GM19351 (cell line): ENCODE data around the gene COPE.
"Not testable (repeated sequence)": the region's sequence is repeated elsewhere in the genome, so short reads cannot be mapped to it uniquely, and the experiment has no call there.

Experiments
- ATAC-seq: cut with Tn5 transposase; IDR thresholded peaks from one replicate; pipeline ENCODE4 v1.9.1; 2021; ENCODE audit warnings: mild to moderate bottlenecking, moderate library complexity; ENCODE audit not compliant: unreplicated experiment

COPE gene

DNA sequence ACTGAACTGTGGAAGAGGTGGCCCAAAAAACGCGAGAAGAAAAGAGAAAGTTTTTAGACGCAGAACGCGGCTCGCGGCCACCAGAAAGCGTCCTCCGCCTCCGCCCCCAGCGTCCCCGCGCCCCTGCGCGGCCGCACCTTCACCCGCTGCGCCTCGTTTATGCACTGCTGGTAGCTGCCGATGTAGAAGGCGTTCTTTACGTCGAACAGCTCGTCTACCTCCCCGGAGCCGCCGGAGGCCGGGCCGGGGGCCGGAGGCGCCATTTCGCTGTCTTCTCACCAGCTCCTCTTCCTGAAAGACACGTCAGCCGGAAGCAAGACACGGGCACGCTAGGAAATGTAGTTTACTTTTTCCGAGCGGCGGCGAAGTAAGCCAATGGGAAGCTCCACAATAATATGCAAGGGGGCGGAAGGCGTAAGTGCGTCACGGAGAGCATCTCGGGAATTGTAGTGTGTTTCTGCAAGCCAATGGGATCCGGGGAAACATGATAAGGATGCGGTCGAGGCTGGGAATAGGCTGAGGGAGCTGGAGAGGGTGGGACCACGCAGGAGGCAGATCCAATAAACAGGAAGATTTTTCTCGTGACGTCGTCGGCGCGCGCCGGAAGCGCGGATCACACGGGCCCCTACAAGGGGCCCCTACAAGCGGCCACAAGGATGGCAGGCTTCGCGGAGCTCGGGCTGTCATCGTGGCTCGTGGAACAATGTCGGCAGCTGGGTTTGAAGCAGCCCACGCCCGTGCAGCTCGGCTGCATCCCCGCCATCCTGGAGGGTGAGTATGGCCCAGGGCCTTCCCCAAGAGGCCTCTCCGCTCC lies at the start of gene COPE, which contains the start of gene DDX49:
TSS of gene COPE (minus strand) at position 302 of the 814 bp plus-strand sequence. CDS start at position 263, 39 bp downstream.
TSS of gene DDX49 (plus strand) at position 630 of the 814 bp plus-strand sequence. CDS start at position 657, 27 bp downstream.
- peak; percentile 92 for ATAC-seq

DNA sequence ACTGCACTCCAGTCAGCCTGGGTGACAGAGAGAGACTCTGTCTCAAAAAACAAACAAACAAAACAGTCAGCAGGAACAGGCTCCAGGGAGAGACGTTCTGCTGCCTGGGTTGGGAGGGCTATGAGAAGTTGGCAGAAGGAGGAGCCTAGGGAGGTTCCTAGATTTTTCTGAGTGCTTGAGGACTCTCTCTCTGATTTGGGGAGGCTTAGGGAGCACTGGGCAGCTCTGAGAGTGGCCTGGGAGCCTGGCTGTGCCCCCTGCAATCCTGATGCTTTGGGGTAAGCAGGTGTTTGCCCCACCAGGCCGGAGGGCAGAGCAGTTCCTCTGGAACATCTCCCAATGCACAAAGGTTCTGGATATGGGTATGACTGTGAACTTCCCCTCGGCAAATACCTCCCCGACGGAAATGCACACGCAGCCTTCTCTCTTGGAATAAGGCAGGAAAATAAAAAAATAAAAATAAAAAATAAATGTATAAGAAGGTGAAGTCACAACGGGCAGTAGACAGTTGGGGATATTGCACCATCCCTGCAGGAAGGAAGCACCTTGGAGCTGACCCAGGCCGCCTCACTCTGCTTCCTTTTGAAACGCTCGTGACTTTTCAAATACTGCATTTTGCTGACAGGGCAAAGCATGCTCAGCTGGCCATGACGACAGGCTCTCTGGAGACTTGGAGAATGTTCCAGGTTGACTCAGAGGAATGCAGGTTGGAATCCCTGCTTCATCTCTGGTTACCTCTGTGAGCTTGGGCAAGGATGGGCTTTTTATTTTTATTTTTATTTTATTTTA lies 48.4 kb upstream of the COPE start:
- ATAC-seq: no peak

DNA sequence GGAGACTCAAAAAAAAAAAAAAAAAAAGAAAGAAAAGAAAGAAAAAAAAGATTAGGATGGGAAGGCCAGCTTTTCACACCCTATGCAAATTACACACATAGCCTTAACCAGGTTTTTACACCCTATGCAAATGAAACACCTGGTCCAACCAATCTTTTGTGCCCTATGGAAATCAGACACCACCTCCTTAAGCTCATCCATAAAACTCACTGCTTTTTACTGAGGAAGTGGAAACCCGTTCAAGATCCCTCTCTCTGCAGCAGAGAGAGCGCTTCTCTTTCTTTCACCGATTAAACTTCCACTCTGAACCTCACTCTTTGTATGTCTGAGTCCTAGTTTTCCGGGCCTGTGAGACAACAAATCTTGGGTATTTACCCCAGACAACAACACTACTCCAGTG lies 47.1 kb upstream of the COPE start:
- ATAC-seq: no peak

DNA sequence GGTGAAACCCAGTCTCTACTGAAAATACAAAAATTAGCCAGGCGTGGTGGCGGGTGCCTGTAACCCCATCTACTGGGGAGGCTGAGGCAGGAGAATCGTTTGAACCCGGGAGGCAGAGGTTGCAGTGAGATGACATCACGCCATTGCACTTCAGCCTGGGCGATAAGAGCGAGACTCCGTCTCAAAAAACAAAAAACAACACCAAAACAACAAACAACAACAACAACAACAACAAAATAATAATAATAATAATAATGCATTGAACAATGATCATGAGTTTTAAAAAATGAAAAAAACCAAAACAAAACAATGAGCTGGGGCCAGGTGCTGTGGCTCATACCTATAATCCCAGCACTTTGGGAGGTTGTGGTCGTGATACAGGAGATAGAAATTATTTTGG lies 44.9 kb upstream of the COPE start:
- no peak for ATAC-seq

DNA sequence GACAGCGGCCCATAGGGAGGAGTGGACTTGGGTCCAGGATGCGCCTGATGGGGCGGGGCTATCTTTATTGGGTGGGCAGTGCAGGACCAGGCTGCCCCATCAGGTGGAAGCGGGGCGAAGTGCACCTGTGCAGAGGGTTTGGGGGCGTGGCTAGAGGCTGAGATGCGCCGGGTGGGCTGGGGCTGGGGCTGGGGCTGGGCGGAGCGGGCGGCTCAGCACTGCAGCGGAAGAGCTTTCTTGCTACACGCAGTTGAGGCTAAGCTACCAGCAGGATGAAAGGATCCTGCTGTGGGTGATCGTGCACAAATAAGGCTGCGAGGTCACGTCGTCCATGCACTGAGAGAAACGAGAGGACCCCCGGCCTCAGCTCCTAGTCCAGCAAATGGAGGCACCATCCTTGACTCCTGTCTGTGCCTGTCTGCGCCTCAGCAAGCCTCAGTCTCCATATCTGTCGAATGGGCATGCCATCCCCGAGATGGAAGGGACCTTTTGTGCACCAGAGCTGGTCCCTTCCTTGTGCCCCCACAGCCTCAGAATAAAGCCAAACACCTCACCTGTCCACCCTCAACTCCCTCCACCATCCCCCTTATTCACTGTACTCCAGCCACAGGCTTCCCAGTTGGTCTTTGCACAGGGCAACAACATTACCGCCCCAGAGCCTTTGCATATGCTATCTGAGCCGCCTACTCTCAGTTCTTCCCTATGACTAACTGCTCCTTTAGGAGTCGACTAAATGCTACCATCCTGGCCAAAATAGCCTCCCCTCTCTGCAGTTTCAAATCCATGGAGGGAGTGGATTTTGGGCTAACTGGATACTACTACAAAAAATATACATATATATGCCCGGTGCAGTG lies 42.8 kb upstream of the COPE start:
- no peak for ATAC-seq

- no peak for ATAC-seq
Observed at GRCh38 chr19:18960370-18960769, 41.2 kb upstream of the COPE start.

DNA sequence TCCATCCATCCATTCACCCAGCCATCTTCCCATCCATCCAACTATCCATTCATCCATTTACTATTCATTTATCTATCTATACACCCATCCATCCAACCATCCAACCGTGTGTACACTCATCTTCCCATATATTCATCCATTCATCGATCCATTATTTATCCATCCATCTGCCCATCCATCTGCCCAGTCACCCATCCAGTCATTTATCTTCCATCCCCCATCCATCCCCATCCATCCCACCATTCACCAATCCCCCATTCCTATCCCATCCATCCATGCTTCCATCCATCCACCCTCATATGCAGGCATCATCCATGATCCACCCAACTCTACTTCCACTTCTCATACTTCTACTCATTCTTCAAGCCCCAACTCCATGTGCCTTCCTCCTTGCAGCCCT lies 35.9 kb upstream of the COPE start:
- ATAC-seq: no peak

DNA sequence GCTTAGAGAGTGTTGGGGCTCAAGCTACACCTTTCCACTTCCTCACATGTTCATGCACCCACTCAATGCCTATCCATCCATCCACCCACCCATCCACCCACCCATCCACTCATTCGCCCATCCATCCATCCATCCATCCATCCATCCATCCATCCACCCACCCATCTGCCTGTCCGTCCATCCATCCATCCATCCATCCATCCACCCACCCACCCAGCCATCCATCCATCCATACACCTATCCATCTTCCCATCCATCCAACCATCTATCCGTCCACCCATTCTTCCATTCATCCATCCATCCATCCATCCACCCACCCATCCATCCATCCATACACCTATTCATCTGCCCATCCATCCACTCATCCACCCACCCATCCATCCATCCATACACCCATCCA lies 34.9 kb upstream of the COPE start:
- no peak for ATAC-seq

- not testable (repeated sequence) for ATAC-seq
Observed at GRCh38 chr19:18952364-18953003, 33.3 kb upstream of the COPE start.

GRCh38 chr19:18951721-18952281 lies 32.6 kb upstream of the COPE start:
- no peak for ATAC-seq

GRCh38 chr19:18949858-18950257 lies 30.7 kb upstream of the COPE start:
- no peak for ATAC-seq

DNA sequence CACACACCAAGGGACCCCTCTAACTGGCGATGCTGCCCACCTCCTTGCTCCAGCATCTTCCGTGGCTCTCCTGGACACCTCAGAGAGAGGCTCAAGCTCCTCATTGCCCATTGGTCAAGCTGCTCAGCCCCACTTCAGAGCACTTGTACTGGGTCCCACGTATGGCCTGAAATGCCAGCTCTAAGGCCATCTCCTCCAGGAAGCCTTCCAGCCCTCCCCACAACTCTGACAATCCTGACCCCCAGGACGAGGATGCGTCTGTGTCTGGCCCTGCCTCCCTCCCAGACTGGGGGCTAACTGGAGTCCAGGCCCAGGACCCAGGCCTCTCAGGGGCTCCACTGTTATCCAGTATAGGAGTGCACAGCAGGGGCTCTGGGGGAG lies 29.8 kb upstream of the COPE start:
- ATAC-seq: no peak

GRCh38 chr19:18948075-18948975 lies 29.1 kb upstream of the COPE start:
- no peak for ATAC-seq

DNA sequence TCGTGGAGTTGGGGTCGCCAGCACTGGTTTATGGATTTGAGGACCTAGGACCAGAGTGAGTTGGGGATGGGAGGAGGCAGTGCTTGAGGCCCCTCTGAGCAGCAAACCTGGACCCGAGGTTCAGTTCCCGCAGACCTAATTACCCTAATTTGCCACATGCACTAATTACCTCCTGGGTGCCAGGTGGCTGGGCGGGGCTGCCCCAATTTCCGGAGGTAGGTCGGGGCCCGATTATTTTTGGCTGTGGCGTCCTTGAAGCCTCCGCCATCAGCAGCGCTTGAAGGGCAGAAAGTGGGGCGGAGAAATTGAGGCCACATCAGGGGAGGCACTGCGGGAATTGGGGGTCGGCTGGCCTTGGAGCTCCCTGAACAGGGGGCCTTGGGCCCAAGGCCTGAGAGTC lies 27.7 kb upstream of the COPE start:
- ATAC-seq: no peak

- no peak for ATAC-seq
Observed at GRCh38 chr19:18946335-18946734, 27.1 kb upstream of the COPE start.

DNA sequence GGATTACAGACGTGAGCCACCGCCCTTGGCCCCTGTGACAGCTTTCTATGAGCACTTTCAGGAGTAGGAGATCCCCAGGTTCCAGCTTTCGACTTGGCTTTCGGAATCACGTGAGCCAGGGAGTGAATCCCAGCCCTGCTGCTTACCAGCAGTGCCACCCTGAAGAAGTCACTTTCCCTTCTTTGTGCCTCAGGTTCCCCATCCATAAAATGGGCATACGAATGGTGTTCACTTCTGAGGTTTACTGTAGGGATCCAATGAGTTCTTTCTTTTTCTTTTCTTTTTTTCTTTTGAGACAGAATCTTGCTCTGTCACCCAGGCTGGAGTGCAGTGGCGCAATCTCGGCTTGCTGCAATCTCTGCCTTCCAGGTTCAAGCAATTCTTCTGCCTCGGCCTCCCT lies 26.1 kb upstream of the COPE start:
- no peak for ATAC-seq

GRCh38 chr19:18943465-18943864 lies 24.3 kb upstream of the COPE start:
- no peak for ATAC-seq

DNA sequence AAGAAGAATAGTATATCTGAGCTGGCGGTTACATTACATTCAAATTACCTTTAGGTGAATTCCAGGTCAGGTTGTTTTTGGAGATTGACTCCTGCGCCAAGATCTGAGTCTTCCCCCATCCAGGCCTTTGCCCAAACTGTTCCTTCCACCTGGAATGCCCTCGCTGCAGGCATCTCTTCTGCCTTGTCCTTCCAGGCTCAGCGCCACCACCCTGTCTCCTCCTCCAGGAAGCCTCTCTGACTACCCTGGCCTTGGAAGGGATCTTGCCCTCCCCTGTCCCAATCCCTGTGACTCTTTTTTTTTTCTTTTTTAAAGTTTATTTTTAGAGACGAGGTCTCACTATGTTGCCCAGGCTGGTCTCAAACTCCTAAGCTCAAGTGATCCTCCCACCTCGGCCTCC lies 23.5 kb upstream of the COPE start:
- no peak for ATAC-seq

DNA sequence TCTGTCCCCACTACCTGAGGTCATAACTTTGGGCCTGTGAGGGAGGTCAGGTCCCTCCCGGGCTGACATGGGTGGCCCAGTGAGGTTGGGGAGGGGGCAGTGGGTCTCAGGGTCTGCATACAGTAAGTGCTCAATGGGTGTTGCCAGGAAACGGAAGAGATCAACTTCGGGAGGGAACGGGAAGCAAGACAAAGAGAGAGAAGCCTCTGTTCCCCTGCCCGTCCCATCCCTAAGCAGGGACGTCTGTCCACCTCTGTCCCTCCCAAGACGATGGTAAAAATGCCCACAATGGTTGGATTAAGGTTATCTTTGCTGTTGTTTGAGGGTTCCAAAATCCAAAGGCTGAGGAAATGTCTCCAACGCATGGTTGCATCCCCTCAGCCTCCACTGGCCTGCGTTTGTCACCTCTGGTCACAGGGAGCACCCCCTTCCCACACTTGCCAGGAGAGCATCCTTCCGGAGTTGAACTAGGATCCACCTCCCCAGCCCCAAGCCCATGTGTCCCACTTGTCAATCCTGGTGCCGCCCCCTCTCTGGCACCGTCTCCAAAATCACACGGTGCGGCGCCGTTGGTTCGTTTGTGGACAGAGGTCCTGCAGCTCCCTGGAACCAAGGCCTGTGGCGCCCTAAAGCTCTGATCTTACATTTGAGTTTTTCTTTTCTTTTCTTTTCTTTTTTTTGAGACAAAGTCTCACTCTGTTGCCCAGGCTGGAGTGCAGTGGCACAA lies 22.6 kb upstream of the COPE start:
- no peak for ATAC-seq
